CD4-positive, alpha-beta T cell treated with Interleukin-17A for 4 hours (primary cell): ENCODE measurements around the gene NLGN2.

Experiments
- DNase-seq: peaks from one replicate; pipeline ENCODE4 v3.0.0-alpha.2; 2020; ENCODE audit warnings: mixed read lengths

The NLGN2 gene

GRCh38 chr17:7414837-7415236 is 7.2 kb downstream of the NLGN2 start:
- no peak for DNase-seq

- no peak for DNase-seq
Measured at GRCh38 chr17:7415784-7416183, 8.1 kb downstream of the NLGN2 start.

- peak; percentile 21 for DNase-seq
Measured at GRCh38 chr17:7416323-7416722, 8.7 kb downstream of the NLGN2 start.

GRCh38 chr17:7417056-7417655 is 9.5 kb downstream of the NLGN2 start:
- no peak for DNase-seq

GRCh38 chr17:7418472-7419152 is 11.0 kb downstream of the NLGN2 start:
- no peak for DNase-seq

- DNase-seq, result no peak
Measured at GRCh38 chr17:7419819-7420610, 12.4 kb downstream of the NLGN2 start, which contains the start of gene SPEM1. TSS of gene SPEM1 (plus strand) at chr17:7420324. CDS start at chr17:7420385, 61 bp downstream.

- no peak for DNase-seq
Measured at GRCh38 chr17:7421186-7421585, 13.5 kb downstream of the NLGN2 start.

GRCh38 chr17:7423679-7424078 is 16.0 kb downstream of the NLGN2 start:
- DNase-seq, result no peak

- no peak for DNase-seq
Measured at GRCh38 chr17:7425316-7425715, 17.7 kb downstream of the NLGN2 start, which contains the start of gene SPEM2. TSS of gene SPEM2 (plus strand) at chr17:7425616. CDS start at chr17:7425689, 73 bp downstream.

- no peak for DNase-seq
Measured at GRCh38 chr17:7425756-7426155, 18.1 kb downstream of the NLGN2 start.

GRCh38 chr17:7426203-7426863 is 18.7 kb downstream of the NLGN2 start:
- no peak for DNase-seq

GRCh38 chr17:7426896-7427489 is 19.3 kb downstream of the NLGN2 start:
- no peak for DNase-seq

GRCh38 chr17:7427549-7427948 is 19.9 kb downstream of the NLGN2 start:
- DNase-seq, result no peak

- DNase-seq, result no peak
Measured at GRCh38 chr17:7428557-7428956, 20.9 kb downstream of the NLGN2 start, which contains the start of gene SPEM3. TSS of gene SPEM3 (plus strand) at chr17:7428857. CDS start at chr17:7428903, 46 bp downstream.

- no peak for DNase-seq
Measured at GRCh38 chr17:7429722-7430121, 22.1 kb downstream of the NLGN2 start.

GRCh38 chr17:7431231-7431630 is 23.6 kb downstream of the NLGN2 start:
- no peak for DNase-seq

- DNase-seq, result no peak
Measured at GRCh38 chr17:7432296-7432695, 24.7 kb downstream of the NLGN2 start.

- peak; percentile 72 for DNase-seq
Measured at GRCh38 chr17:7435676-7436555, 28.3 kb downstream of the NLGN2 start.

GRCh38 chr17:7436556-7437368 is 29.1 kb downstream of the NLGN2 start:
- peak; percentile 85 for DNase-seq

- no peak for DNase-seq
Measured at GRCh38 chr17:7437369-7437863, 29.8 kb downstream of the NLGN2 start.
